Measurements from ENCODE around the gene ZMIZ1.

The ZMIZ1 gene

DNA sequence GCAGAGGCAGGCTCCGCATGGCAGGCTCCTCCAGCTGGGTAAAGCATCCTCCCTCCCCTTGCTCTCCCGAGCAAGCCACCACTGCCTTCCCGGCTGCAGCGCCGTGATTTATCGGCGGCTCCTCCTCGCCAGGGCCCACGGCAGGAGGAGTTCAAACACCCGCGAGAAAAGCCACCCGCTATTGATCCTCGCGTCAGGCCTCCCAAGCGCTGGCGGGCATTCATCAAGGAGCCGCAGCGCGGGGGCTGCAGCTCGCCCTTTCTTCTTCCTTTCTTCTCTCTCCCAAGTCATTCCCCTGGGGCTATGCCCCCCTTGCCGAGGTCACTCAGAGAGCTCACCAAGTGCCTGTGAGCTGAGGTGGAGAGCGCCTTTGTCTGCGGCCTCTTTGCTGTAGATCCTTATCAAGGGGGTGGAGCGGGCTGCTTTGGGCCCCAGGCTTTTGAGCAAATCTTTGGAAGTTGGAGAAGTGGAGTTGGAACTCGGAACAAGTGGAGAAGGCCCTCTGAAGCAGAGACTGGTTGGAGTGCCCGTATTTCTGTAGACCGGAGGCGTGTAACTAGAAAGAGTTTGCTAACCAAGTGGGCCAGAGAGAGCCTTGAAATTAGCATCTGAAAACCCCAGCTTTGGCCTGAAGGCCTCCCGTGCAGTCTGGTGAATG, 171.3 kb downstream of the ZMIZ1 start:
- in situ Hi-C loops (cut with MboI; ENCODE audit: low sequenced_read_pairs) = no loop called here

DNA sequence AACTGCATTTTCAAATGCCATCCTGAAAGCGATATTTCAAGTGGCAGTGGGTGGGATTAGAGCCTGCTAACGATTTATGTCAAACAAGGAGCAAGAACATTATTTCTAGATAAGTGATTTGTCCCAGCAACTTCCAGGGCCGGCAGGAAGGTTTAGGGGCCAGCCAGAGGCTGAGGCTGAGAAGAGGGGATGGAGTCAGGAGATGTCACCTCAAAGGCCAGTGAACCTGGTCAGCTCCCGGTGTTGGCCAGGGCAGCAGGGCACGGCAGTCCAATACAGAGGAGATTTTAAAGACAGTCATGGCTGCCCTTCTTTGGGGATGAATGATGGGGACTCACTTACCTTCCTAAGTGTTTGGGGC, 172.8 kb downstream of the ZMIZ1 start:
- in situ Hi-C loops (cut with MboI; ENCODE audit: low sequenced_read_pairs) = no loop called here

DNA sequence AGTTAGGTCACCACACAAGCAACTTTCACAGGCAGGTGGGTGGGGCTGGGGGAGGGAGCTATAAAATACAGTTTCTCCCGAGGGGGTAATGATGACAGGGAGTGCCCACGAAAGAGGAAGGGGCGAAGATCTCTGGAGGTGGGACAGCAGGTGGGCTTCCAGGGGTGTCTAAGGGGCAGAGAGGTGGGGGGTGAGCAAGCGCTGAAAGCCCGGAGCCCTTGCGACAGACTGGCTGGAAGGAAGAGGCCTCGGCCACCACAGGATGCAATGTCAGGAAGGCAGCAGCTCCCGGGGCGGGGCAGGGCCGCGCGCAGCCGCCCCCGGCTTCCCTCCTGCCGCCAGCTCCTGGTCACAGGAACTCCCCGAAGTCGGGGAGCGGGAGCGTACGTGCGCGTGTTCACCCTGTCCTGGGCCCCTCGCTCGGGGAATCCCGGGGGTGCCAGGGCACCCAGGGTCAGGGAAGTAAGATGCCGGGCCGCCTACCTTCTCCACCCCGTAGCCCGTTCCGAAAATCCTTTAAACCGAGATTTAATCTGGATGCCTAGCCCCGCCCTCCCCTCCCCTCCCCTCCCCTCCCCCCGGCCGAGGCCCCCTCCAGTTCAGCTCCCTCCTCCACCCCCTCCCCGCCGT, 173.3 kb downstream of the ZMIZ1 start:
- in situ Hi-C loops (cut with MboI; ENCODE audit: low sequenced_read_pairs) = no loop called here

DNA sequence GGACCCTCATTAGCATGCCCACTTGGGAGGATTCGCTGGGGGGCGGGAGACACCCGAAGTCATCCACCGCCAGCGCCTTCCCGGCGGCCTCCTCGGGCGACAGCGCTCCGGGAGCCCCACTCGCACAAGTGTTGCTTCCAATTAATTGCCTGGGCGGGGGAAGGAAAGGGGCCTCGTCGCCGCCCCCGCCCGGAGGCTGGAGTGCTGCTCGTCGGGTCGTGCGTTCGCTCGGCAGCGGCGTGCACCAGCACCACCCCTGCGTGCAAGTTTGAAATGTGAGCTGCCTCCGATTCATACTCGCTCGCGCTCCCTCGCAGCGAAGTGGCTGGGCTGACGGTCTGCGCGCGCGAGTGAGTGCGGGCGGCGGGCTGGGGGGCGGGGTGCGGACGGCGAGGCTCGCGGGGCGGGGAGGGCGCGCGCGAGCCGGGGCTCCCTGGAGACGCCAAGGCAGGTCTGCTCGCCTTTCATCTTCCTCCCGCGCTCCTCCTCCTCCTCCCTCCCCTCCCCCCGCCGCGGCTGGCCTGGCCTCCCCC, 173.9 kb downstream of the ZMIZ1 start:
- in situ Hi-C loops (cut with MboI; ENCODE audit: low sequenced_read_pairs) = no loop called here

DNA sequence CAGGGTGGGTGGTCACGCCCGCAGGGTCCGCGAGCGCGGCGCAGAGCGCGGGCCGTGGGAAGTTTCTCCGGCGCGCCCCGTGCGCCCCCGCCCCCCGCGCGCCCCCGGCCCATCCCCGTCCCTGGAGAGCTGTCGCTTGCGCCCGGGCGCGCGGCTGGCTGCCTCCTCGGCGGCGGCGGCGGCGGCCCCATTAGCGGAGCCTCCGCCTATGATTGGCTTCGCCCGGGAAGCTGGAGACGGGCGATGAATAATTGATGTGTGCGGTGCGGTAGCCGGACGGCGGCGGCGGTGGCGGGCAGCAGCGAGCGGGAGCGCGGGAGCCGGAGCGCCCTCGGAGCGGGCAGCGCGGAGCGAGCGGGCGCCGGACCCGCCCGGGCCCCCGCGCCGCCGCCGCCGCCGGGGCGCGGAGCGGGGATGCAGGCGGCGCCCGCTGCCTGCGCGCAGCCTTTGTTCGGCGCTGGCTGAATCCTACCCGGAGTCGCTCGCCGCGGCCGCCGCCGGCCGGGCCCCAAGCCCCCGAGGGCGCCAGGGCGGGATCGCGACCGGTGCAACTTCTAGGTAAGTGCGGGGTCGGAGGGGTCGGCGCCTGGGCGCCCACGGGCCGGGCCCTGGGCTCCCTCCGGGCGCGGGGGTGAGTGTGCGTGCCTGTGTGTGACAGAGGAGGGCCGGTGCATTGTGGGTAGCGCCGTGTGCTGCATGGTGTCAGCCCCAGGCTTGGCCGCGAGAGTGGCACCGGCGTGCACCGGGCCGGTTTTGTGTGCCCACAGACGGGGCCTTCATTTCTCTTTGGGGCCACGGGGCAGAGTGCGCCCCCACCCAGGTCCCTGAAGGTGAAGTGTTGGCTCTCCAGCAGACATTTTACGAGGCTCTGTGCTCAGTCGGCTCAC, 174.7 kb downstream of the ZMIZ1 start:
- in situ Hi-C loops (cut with MboI; ENCODE audit: low sequenced_read_pairs) = no loop called here

- in situ Hi-C loops (cut with MboI; ENCODE audit: low sequenced_read_pairs) = no loop called here
Measured at GRCh38 chr10:79244068-79244442, 175.3 kb downstream of the ZMIZ1 start.

- in situ Hi-C loops (cut with MboI; ENCODE audit: low sequenced_read_pairs) = no loop called here
Measured at GRCh38 chr10:79244841-79245504, 176.2 kb downstream of the ZMIZ1 start.

DNA sequence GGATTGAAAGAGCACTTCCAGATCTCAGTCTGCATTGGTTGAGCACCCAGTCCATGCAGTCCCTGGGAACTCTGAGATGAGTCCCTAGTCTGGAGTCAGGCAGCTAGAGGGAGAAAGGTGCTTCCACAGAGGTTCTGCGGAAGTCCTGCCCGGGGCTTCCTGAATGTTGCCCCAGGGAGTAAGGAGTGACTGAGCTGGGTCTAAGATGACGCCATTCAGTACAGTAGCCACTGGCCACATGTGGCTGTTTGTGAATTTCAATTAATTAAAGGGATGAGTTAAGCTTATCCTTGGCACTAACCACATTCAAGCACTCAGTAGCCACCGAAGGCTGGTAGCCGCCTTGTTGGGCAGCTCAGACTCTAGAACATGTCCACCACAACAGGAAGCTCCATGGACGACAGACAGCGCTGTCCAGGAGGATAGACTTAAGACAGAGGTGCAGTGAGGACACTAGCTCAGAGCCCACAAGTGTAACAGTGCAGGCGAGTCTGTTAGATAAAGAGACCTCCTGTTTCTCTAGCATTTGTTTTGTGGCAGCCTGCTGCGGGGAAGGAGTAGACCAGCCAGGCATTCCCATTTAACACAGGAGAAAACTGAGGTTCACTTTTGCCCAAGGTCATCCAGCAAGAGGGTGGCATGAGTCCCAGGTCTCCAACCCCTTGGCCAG, 176.9 kb downstream of the ZMIZ1 start:
- in situ Hi-C loops (cut with MboI; ENCODE audit: low sequenced_read_pairs) = no loop called here

DNA sequence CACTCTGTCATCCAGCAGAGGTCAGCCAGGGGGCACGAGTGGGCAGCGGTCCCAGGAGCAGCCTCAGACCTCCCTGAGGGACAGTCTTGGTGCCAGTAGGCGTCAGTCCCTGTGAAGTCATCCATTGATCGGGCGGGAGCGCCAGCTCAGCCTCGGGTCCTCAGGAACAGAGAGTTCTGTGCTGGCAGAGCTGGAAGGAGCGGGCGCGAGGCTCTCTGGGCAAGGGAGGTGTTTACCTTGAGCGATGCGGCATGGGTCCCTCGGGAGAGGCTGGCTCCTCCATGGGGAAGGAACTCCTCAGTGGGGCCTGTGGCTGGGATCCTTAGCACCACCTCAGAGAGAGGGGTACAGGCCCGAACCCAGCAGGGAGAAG, 177.4 kb downstream of the ZMIZ1 start:
- in situ Hi-C loops (cut with MboI; ENCODE audit: low sequenced_read_pairs) = no loop called here

DNA sequence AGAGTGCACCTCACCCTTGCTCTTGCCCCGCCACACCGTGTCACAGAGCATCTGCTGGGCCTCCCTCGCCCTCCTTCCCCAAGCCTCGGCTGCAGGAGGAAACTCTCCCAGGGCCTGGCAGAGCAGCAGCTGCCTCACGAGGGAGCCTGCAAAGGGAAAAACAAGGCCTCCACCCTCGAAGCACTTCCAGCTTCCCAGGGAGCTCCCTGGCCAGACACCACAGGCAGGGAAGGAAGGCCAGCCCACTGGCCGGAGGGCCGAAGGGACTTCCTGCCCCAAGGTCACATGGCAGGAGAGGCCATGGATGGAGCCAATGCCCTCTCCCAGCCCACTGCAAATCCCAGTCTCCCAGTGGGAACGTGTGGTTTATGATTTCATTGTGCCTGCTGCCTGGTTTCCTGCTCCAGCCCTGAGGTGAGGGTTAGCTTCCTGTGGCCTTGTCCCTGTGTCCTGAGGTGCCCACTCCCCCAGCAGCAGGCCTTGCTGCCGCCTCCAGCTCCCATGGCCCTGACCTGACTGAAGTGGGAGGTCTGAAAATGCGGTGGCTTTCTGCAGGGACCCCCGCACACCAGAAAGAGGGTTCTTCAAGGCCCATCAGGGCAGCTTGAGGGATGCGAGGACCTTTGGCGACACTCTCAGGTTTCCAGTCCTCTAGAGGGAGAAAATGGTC, 178.0 kb downstream of the ZMIZ1 start:
- in situ Hi-C loops (cut with MboI; ENCODE audit: low sequenced_read_pairs) = no loop called here

DNA sequence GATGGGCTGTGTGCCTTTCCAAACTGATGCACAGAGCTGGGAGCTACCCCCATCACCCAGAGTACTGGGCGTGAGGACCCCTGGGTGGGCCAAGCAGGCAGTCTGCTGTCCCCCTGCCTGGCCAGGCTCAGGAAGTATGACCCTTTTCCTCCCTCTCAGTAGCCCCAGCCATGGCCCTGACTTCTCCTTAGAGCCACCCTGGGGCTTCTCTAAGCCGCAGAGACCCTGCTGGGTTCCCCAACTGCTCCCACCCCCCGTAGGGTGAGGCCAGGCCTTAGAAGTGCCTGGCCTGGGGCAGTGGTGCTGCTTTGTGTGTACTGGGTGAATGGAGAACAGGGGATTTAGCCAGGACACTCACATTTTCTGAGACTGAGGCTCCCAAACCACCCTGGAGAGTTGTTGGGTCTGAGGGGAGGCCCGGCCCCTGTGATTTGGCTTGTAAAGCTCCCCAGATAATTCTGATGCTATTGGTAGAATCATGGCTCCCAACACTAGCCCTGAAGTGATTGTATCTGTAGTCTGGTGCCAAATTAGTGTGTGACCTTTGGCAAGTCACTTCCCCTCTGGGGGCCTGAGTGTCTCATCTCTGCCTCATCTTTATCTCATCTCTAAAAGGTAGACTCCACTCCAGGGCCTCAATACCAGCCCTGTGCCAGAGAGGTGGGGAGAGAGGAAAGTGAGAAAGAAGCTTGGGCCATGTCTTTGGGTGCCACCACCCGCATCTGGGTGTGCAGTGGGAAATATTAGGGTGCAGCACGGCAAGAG, 178.8 kb downstream of the ZMIZ1 start:
- in situ Hi-C loops (cut with MboI; ENCODE audit: low sequenced_read_pairs) = no loop called here

DNA sequence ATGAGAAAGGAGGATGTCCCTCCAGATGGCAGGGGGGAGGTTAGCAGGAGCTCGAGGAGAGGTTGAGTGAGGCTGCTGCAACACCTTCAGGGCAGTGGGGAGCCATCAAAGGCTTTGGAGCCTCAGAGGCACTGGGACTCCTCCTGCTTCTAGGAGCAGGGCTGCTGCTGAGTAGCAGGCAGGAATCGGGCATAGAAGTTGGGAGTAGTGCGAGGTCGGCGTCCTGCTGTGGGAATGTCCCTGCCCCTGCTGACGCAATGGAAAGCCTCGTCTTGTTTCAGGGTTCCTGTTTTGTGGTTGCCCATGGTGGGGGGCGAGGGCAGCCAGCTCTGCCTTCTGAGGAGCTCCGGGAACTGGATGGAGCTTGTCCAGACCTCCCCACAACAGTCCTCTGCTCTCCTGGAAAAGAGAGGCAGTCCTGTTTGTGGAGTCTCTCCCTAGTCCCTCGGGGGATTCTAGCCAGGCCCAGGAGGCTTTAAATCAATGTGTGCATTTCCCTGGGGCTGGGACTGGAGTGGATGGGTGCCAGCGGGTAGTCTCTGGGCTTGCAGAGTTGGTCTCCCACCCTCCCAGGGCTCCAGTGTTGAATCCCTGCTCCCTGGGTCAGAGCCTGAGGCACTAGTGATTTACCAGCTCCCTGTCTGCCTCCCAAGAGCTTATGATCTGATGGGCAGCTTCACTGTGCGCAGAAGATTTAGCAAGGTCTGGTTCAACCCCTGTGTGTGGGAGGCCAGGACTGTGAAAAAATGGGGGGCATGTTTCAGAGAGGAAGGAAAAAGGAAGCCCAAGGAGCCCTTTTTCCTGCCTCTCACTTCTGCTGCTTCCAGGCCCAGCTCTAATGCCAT, 179.8 kb downstream of the ZMIZ1 start:
- in situ Hi-C loops (cut with MboI; ENCODE audit: low sequenced_read_pairs) = no loop called here

DNA sequence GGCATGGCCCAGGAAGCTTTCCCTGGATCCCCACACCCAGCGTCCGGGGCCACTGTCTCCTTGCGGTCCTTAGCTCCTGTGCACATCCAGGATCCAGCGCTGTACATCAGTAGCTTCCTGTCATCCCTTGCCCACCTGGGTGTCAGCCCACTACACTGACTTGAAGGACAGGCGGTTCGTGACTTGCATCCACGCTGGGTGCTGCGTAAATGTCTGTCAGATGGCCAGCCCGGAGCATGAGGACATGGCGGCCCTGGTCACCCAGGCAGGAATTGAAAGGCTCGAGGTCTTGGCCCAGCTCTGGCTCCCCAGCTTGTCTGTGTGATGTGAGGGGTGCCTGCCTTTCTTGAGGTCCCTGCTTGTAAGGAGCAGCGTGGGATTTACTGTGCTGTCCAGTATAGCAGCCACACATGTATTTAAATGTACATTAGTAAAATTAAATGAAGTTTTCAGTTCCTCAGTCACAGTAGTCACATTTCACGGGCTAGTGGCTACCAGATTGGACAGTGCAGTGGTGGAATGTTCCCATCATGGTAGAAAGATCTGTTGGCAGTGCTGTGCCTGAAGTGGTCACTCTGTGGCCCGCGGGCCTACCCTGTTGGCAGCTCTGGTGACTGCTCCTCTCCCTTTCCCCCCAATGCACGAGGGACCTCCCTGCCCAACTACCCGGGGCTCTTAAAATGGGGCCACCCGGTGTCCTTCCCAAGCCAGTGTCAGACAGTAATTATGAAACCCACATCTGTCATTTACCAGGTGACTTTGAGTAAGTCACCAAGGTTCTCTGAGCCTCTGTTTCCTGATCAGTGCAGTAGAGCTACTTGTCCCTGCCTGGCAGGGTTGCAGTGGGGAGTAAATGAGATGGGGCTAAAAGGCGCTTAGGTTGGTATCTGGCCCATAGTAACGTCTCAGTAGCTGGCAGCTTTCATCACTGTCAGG, 180.7 kb downstream of the ZMIZ1 start:
- in situ Hi-C loops (cut with MboI; ENCODE audit: low sequenced_read_pairs) = no loop called here

GRCh38 chr10:79250259-79250658, 181.5 kb downstream of the ZMIZ1 start:
- in situ Hi-C loops (cut with MboI; ENCODE audit: low sequenced_read_pairs) = no loop called here

- in situ Hi-C loops (cut with MboI; ENCODE audit: low sequenced_read_pairs) = no loop called here
Measured at GRCh38 chr10:79252450-79252849, 183.7 kb downstream of the ZMIZ1 start.

- in situ Hi-C loops (cut with MboI; ENCODE audit: low sequenced_read_pairs) = no loop called here
Measured at GRCh38 chr10:79252971-79253370, 184.2 kb downstream of the ZMIZ1 start.

GRCh38 chr10:79253704-79254103, 184.9 kb downstream of the ZMIZ1 start:
- in situ Hi-C loops (cut with MboI; ENCODE audit: low sequenced_read_pairs) = no loop called here

Measured in hTERT RPE-1 (cell line).